Measurements from ENCODE around the gene EHMT1.

EHMT1 gene

GRCh38 chr9:137748741-137749140 is 129.9 kb downstream of the EHMT1 start:
- TF ChIP-seq, protein P1, sequence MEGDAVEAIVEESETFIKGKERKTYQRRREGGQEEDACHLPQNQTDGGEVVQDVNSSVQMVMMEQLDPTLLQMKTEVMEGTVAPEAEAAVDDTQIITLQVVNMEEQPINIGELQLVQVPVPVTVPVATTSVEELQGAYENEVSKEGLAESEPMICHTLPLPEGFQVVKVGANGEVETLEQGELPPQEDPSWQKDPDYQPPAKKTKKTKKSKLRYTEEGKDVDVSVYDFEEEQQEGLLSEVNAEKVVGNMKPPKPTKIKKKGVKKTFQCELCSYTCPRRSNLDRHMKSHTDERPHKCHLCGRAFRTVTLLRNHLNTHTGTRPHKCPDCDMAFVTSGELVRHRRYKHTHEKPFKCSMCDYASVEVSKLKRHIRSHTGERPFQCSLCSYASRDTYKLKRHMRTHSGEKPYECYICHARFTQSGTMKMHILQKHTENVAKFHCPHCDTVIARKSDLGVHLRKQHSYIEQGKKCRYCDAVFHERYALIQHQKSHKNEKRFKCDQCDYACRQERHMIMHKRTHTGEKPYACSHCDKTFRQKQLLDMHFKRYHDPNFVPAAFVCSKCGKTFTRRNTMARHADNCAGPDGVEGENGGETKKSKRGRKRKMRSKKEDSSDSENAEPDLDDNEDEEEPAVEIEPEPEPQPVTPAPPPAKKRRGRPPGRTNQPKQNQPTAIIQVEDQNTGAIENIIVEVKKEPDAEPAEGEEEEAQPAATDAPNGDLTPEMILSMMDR (IDR thresholded peaks at IDR 0.05; ENCODE audit: extremely low read depth, missing control alignments) = no peak
- DNase-seq (ENCODE audit: low spot score) = no peak

GRCh38 chr9:137749511-137749910 is 130.7 kb downstream of the EHMT1 start:
- no peak for DNase-seq (ENCODE audit: low spot score)
- TF ChIP-seq, protein P1 (IDR thresholded peaks at IDR 0.05; ENCODE audit: extremely low read depth, missing control alignments) = no peak

- TF ChIP-seq, protein P1 (IDR thresholded peaks at IDR 0.05; ENCODE audit: extremely low read depth, missing control alignments) = no peak
- DNase-seq (ENCODE audit: low spot score) = no peak
Measured at GRCh38 chr9:137750007-137750406, 131.2 kb downstream of the EHMT1 start.

GRCh38 chr9:137750566-137750965 is 131.8 kb downstream of the EHMT1 start:
- TF ChIP-seq, protein P1 (IDR thresholded peaks at IDR 0.05; ENCODE audit: extremely low read depth, missing control alignments) = no peak
- DNase-seq (ENCODE audit: low spot score) = no peak

DNA sequence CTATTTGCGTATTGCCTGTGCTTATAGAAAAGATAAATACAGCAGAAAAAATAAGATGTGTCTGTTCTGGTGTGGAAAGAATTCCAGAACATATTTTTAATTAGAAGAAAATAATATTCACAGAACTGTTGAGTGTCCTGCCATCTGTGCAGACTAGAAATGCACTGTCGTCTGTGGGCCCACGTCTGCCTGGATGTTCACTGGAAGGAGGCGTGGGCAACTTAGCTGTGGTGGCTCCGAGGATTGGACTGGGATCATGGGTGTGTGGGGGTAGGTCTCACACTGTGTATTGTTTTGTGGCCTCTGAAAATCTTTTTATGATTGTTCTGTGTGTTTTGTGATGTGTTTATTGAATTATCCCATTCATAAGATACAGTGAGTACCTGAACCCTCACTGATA is 132.8 kb downstream of the EHMT1 start:
- DNase-seq (ENCODE audit: low spot score) = no peak
- TF ChIP-seq, protein P1 (IDR thresholded peaks at IDR 0.05; ENCODE audit: extremely low read depth, missing control alignments) = no peak

DNA sequence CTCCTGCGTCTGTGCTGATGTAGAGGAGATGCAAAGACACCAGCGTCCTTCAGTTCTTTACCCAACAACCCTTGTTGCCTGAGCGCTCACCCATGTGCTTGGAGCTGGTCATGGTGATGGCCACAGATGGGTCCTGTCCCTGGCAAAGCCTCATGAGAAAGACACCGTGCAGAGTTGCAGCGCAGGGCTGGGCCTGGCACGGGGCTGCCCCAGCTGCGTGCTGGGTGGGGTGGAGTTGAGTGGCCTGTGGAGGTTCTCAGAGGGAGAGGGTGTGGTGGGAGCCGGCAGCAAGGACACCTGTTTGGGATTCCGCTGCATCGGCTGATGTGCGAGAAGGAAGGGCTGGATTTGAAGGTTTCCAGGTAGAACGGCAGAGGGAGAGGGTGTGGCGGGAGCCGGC is 133.6 kb downstream of the EHMT1 start:
- TF ChIP-seq, protein P1 (IDR thresholded peaks at IDR 0.05; ENCODE audit: extremely low read depth, missing control alignments) = no peak

GRCh38 chr9:137753192-137753765 is 134.5 kb downstream of the EHMT1 start:
- TF ChIP-seq, protein P1 (IDR thresholded peaks at IDR 0.05; ENCODE audit: extremely low read depth, missing control alignments) = no peak
- DNase-seq (ENCODE audit: low spot score) = no peak

More for the DNA sequence above, 133.6 kb downstream of the EHMT1 start:
- DNase-seq (ENCODE audit: low spot score) = no peak
